Activated T-cell treated with anti-CD3 and anti-CD28 coated beads, Interleukin-2, amount 50 U/mL, for 72 hours (primary cell): ENCODE measurements around the gene ANKRD31. TPM values are rescaled to one million over a fixed set of nuclear protein-coding genes. Genes with fewer than 3 reads are reported as not detected.
"Not testable (repeated sequence)": the region's sequence is repeated elsewhere in the genome, so short reads cannot be mapped to it uniquely, and the experiment has no call there.

ENCODE experiments used
- ATAC-seq, 2 donors: fragments of 150-1000 bp; cut with Tn5 transposase; replicated peaks in 1 of 2; 2 replicates each; pipeline ENCODE4 v1.10.0; 2021; ENCODE audit warnings: moderate library complexity in 2 of 2, mild to moderate bottlenecking in 1 of 2
- DNase-seq, 2 donors: peaks; one replicate each; pipeline ENCODE4 v3.0.0; 2021 to 2022; ENCODE audit warnings: mixed read lengths in 1 of 2
- H3K27ac Mint-ChIP-seq: one replicate; pipeline ENCODE4 v1.8.0; 2022; ENCODE audit warnings: mild to moderate bottlenecking, moderate library complexity, mixed read lengths
- H3K27me3 Mint-ChIP-seq: one replicate; pipeline ENCODE4 v1.8.0; 2022; ENCODE audit warnings: low read depth, mixed read lengths
- H3K36me3 Mint-ChIP-seq, 2 donors: one replicate each; pipeline ENCODE4 v1.8.0; 2022; ENCODE audit warnings: mixed read lengths in 2 of 2, mild to moderate bottlenecking in 1 of 2; ENCODE audit not compliant: insufficient read depth in 2 of 2
- H3K4me1 Mint-ChIP-seq: one replicate; pipeline ENCODE4 v1.8.0; 2022; ENCODE audit warnings: low read depth, mixed read lengths
- H3K4me3 Mint-ChIP-seq, 2 donors: one replicate each; pipeline ENCODE4 v1.8.0; 2022; ENCODE audit warnings: mild to moderate bottlenecking in 2 of 2, mixed read lengths in 2 of 2, moderate library complexity in 2 of 2
- H3K9me3 Mint-ChIP-seq, 2 donors: one replicate each; pipeline ENCODE4 v1.8.0; 2022; ENCODE audit warnings: mixed read lengths in 2 of 2
- total RNA-seq, 2 donors: library from RNA; stranded (reverse); gene quantifications; one replicate each; pipeline ENCODE4 v1.2.3, GENCODE V29; 2022

The ANKRD31 gene
- total RNA-seq = under 1 TPM; 0.58 to 0.65 TPM

DNA sequence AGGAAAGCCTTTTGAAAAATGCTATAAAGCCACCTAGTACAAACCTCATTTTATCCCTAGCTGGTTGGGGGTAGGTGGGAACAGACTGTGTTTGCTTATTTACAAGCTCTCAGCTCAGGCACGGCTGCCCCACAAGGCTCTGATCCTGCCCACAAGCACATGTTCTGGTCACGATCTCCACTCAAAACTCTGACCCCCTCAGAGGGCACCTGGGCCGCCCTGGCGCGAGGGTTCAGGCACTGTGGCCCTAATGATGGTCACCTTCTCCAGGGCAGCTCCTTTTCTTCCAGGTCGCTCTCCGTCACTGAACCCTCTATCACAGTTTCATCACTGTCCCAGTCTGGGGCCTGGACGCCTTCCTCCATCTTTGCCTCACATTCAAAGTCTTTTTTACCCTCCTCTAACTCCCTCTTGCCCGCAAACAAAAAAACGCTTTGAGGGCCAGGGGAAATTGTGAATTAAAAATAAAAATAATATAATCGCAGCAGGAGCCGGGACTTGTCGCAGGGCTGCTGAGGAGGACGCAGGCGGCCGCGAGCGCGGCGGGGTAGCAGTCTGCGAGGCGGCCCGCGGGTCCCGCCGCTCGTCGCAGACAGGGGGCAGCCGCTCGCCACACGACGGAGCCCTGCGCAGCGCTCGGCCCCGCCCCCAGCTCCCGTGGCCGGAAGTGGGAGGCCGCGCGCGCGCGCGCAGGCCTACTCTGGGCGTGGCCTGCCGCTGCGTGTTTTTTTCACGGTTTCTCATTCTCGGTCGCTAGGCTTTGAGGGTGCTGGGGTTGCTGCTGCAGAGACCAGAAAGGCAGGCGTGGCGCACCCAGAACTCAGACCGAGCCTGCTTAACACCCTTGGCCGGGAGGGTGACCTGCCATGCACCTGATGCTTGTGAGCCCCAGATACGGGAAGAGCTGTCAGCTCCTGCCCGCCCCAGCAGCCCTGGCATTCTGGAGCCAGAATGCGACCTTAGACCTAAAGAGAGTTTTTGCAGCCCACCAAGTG, at the start of gene ANKRD31:
Gene ANKRD31 (minus strand): TSS at position 557 of the 995 bp plus-strand sequence. CDS start 192 bp downstream, at position 365.
- no peaks in the 10 kb centered on the region for H3K36me3 Mint-ChIP-seq
- no peaks in the 10 kb centered on the region for H3K9me3 Mint-ChIP-seq
- DNase-seq (peak; percentile 89 to 93), ATAC-seq (peak; percentile 97 to 98)
- no peaks in the 10 kb centered on the region for H3K27me3 Mint-ChIP-seq
- H3K4me1 Mint-ChIP-seq = peaks cover 17% of the 10 kb centered on the region
- peak within 1 kb of the TSS; percentile 89 for H3K27ac Mint-ChIP-seq
- H3K4me3 Mint-ChIP-seq = peak within 1 kb of the TSS; percentile 85 to 92

DNA sequence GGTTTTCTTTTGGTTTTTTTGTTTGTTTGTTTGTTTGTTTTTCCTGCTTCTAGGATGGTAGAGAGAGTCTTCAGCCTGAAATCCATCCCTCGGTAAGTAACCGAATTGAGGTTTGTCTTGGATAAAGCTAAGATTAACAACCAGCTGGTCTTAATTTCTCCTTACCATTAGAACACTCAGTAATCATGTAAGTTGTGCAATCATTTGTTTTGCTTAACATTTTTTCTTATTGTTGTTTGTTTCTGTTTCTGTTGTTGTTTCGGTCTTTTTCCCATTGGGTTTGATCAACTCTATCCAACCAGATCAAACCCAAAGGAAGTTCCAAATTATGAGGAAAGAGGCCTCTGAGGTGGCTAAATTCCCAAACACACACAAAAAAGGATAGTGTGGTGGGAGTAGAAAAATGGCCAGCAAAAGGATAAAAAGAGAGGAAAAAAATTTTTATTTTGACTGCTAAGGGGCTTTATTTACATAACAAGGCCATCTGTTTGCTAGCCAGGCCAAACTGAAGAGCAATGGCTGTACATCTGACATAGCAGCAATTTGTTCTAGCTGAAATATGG, 49.6 kb upstream of the ANKRD31 start:
- no peak overlapping the region for H3K4me3 Mint-ChIP-seq

GRCh38 chr5:75282581-75282980, 45.9 kb upstream of the ANKRD31 start:
- no peak for DNase-seq
- Mint-ChIP-seq H3K36me3 (no peaks in the 10 kb centered on the region), H3K27ac (no peak overlapping the region), H3K27me3 (no peaks in the 10 kb centered on the region), H3K4me1 (no peaks in the 10 kb centered on the region), H3K9me3 (no peaks in the 10 kb centered on the region), H3K4me3 (no peak overlapping the region)
- no peak for ATAC-seq

More for the DNA sequence above, 49.6 kb upstream of the ANKRD31 start:
- H3K4me1 Mint-ChIP-seq = no peaks in the 10 kb centered on the region
- H3K36me3 Mint-ChIP-seq = peaks cover 0 to 6% of the 10 kb centered on the region in 2 donors
- DNase-seq = no peak
- no peak for ATAC-seq
- H3K9me3 Mint-ChIP-seq = peaks cover 0 to 4% of the 10 kb centered on the region in 2 donors
- H3K27me3 Mint-ChIP-seq = peaks cover 18% of the 10 kb centered on the region
- H3K27ac Mint-ChIP-seq = no peak overlapping the region

DNA sequence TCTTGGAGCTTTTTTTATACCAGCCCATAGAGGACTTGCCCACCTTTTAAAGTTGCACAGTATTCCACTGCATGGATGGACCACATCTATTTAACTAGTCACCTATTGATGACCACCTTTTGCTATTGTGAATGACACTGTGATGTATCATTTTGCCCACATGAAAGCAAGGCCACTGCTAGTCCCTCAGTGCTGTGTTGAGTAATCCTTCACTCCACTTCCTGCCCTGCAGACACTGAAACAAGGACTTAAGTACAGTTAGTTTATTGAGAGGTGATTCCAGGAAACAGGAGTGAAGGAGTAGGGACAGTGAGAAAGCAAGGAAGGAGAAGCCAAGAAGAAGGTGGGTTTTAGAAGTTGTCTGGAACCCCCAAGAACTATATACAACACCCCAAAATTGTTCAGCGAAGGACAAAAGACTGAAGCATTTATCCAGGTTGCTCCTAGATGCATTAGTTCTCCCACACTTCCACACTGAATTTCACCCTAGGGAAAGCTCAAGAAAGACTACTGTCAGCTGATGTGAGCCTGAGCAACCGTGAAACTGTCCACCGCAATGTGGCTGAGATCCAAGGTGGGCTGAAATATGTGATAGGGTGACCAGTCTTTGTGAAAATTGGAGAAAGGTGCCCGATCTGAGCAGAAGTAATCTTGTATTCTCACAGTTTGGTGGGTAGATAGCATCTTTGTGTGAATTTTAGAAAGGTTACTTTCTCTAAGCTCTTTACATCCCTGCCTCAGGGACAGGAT, 45.2 kb upstream of the ANKRD31 start:
- no peak overlapping the region for H3K27ac Mint-ChIP-seq
- H3K4me1 Mint-ChIP-seq = no peaks in the 10 kb centered on the region
- H3K4me3 Mint-ChIP-seq = no peak overlapping the region
- H3K9me3 Mint-ChIP-seq = no peaks in the 10 kb centered on the region
- H3K27me3 Mint-ChIP-seq = no peaks in the 10 kb centered on the region
- H3K36me3 Mint-ChIP-seq = no peaks in the 10 kb centered on the region
- ATAC-seq = no peak
- no peak for DNase-seq

DNA sequence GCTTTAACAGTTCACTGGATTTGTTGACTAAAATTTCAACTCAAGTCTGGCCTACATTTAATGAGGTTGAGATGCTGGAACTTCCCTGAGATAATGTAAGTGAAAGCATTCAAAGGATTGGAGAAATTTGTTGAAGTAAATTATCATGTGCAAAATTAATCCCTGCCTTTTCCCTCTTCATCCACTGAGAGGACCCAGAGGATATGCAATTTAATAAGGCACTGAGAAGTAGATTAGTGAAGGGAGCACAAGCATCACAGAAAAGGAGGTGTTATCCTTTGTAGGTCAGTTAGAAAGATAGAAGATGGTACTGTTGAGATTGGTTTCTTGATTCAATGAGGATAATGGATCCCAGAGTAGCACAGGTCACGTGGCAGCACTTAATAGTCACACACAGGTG, 42.6 kb upstream of the ANKRD31 start:
- ATAC-seq = no peak
- Mint-ChIP-seq H3K27me3 (no peaks in the 10 kb centered on the region), H3K4me1 (no peaks in the 10 kb centered on the region), H3K36me3 (no peaks in the 10 kb centered on the region), H3K27ac (no peak overlapping the region), H3K4me3 (no peak overlapping the region), H3K9me3 (no peaks in the 10 kb centered on the region)
- DNase-seq = no peak

DNA sequence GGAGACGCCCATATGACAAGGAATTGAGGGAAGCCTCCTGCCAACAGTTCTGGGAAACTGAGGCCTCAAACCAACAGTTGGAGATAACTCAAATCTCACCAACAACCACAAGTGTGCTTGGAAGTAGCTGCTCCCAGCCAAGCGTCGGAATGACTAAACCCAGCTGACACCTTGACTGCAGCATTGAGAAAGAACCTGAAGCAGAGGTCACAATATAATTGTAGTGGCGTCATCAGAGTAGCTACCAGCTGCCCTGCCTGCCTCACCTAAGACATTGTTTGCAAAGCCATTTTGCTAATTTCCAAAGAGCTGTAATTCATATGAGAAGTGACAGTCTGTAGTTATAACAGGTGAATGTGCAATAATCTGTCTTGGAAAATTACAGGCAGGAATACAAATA, 40.8 kb upstream of the ANKRD31 start:
- Mint-ChIP-seq H3K27ac (no peak overlapping the region), H3K27me3 (no peaks in the 10 kb centered on the region), H3K36me3 (peaks cover 0 to 1% of the 10 kb centered on the region in 2 donors), H3K9me3 (no peaks in the 10 kb centered on the region), H3K4me1 (no peaks in the 10 kb centered on the region), H3K4me3 (no peak overlapping the region)
- ATAC-seq = no peak
- no peak for DNase-seq

GRCh38 chr5:75275756-75276155, 39.1 kb upstream of the ANKRD31 start:
- Mint-ChIP-seq H3K4me1 (no peaks in the 10 kb centered on the region), H3K36me3 (peaks cover 0 to 1% of the 10 kb centered on the region in 2 donors), H3K27ac (no peak overlapping the region), H3K4me3 (no peak overlapping the region), H3K27me3 (no peaks in the 10 kb centered on the region), H3K9me3 (no peaks in the 10 kb centered on the region)
- ATAC-seq (no peak), DNase-seq (no peak)

- Mint-ChIP-seq H3K4me1 (no peaks in the 10 kb centered on the region), H3K36me3 (peaks cover 0 to 1% of the 10 kb centered on the region in 2 donors), H3K4me3 (no peak overlapping the region), H3K27ac (no peak overlapping the region), H3K9me3 (no peaks in the 10 kb centered on the region), H3K27me3 (no peaks in the 10 kb centered on the region)
- ATAC-seq = no peak
- no peak for DNase-seq
Measured at GRCh38 chr5:75275147-75275546, 38.5 kb upstream of the ANKRD31 start.

- Mint-ChIP-seq H3K27me3 (no peaks in the 10 kb centered on the region), H3K4me3 (no peak overlapping the region), H3K9me3 (no peaks in the 10 kb centered on the region), H3K36me3 (peaks cover 0 to 1% of the 10 kb centered on the region in 2 donors), H3K27ac (no peak overlapping the region), H3K4me1 (no peaks in the 10 kb centered on the region)
- ATAC-seq (no peak), DNase-seq (no peak)
Measured at GRCh38 chr5:75274486-75274885, 37.8 kb upstream of the ANKRD31 start.

DNA sequence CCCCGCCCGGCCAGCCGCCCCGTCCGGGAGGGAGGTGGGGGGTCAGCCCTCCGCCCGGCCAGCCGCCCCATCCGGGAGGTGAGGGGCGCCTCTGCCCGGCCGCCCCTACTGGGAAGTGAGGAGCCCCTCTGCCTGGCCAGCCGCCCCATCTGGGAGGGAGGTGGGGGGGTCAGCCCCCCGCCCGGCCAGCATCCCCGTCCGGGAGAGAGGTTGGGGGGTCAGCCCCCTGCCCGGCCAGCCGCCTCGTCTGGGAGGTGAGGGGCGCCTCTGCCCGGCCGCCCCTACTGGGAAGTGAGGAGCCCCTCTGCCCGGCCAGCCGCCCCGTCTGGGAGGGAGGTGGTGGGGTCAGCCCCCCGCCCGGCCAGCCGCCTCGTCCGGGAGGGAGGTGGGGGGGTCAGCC, 33.9 kb upstream of the ANKRD31 start:
- H3K4me1 Mint-ChIP-seq, H3K27me3 Mint-ChIP-seq, DNase-seq, H3K36me3 Mint-ChIP-seq, H3K9me3 Mint-ChIP-seq, H3K27ac Mint-ChIP-seq, H3K4me3 Mint-ChIP-seq, ATAC-seq: not testable (repeated sequence)

GRCh38 chr5:75265731-75266130, 29.1 kb upstream of the ANKRD31 start:
- Mint-ChIP-seq H3K9me3 (peaks cover 0 to 2% of the 10 kb centered on the region in 2 donors), H3K27ac (no peak overlapping the region), H3K27me3 (peaks cover 5% of the 10 kb centered on the region), H3K4me1 (no peaks in the 10 kb centered on the region), H3K4me3 (no peak overlapping the region), H3K36me3 (peaks cover 0 to 2% of the 10 kb centered on the region in 2 donors)
- ATAC-seq = peak in 1 of 2 donors; percentile 52
- DNase-seq = no peak

DNA sequence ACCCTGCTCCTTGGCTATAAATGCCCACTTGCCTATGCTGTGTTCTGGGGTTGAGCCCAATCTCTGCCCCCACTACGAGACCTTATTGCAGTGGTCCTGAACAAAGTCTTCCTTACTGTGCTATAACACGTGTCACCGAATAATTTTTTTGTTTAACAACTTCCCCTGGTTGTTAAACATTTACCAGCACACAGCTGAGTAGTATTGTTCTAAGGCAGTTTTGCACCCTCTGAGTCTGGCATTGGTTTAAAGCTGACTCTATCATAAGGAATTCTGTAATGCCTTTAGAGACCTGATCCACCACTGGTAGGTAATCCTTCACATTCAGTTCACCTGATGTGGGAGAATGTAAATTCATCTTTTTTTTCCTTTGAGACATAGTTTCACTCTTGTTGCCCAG, 25.6 kb upstream of the ANKRD31 start:
- ATAC-seq (no peak), DNase-seq (no peak)
- Mint-ChIP-seq H3K36me3 (no peaks in the 10 kb centered on the region), H3K27ac (no peak overlapping the region), H3K9me3 (no peaks in the 10 kb centered on the region), H3K27me3 (peaks cover 5% of the 10 kb centered on the region), H3K4me1 (no peaks in the 10 kb centered on the region), H3K4me3 (no peak overlapping the region)

DNA sequence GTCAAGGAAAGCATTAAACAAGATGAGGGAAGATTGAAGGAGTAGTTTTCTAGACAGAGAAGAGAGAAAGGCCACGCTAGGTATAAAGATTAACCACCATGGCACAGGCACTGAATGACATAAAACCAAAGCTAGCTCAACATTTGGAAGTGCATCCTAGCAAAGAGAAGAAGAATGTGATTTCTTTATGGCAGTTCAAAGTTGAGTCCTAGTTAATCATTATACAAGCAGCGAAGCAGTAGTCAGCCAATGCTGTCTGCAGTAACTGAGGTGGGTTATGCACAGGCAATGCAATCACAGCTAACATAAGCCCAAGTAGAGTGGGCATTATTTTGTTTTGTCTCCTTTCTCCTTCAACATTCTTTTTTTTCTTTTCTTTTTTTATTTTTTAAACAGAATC, 24.0 kb upstream of the ANKRD31 start:
- DNase-seq = no peak
- peaks cover 3% of the 10 kb centered on the region in 2 donors for H3K36me3 Mint-ChIP-seq
- no peak for ATAC-seq
- peaks cover 1% of the 10 kb centered on the region for H3K27me3 Mint-ChIP-seq
- peaks cover 3 to 6% of the 10 kb centered on the region in 2 donors for H3K9me3 Mint-ChIP-seq
- H3K4me3 Mint-ChIP-seq = no peak overlapping the region
- no peak overlapping the region for H3K27ac Mint-ChIP-seq
- no peaks in the 10 kb centered on the region for H3K4me1 Mint-ChIP-seq
